ENCODE results near the gene POLA2. TPM values are rescaled to one million over a fixed set of nuclear protein-coding genes. Genes with fewer than 3 reads are reported as not detected.

Gene POLA2
- total RNA-seq, 1 experiment from 2014 or later = 25.3 TPM

- BruUV-seq (replicated peaks) = no TSS peak
Measured at GRCh38 chr11:65310215-65310614, 48.5 kb downstream of the POLA2 start.

GRCh38 chr11:65310736-65311135 is 49.0 kb downstream of the POLA2 start:
- Mint-ChIP-seq H3K4me1 (ENCODE audit: low read depth, unreplicated experiment) (peaks cover 26% of the 10 kb centered on the region), H3K4me3 (ENCODE audit: unreplicated experiment) (no peak overlapping the region), H3K27ac (ENCODE audit: unreplicated experiment) (no peak overlapping the region), H3K36me3 (ENCODE audit: insufficient read depth, unreplicated experiment) (peaks cover 29% of the 10 kb centered on the region), H3K27me3 (ENCODE audit: insufficient read depth, unreplicated experiment) (no peaks in the 10 kb centered on the region), H3K9me3 (ENCODE audit: unreplicated experiment) (no peaks in the 10 kb centered on the region)
- ChIA-PET POLR2A (interaction anchor here (0.6 kb wide), 1 partner anchor 278 kb away, joined by 3 read pairs; no protein-coding TSS in a partner anchor), CTCF (interaction anchor here (0.6 to 1.3 kb wide), 4 partner anchors 34 to 105 kb away, joined by 3 to 15 read pairs (median 3); no protein-coding TSS in a partner anchor)
- intact Hi-C loops (cut with micrococcal nuclease; ENCODE audit: unreplicated experiment) = no loop called here
- H3K9me3 ChIP-seq = no peaks in the 10 kb centered on the region
- H3K4me3 ChIP-seq (ENCODE audit: low read depth, low read length) = no peak overlapping the region
- H3K36me3 ChIP-seq (ENCODE audit: control insufficient read depth, insufficient read depth, low read length) = no peaks in the 10 kb centered on the region
- H3K4me1 ChIP-seq = peaks cover 38% of the 10 kb centered on the region
- H3K27me3 ChIP-seq (replicated peaks; ENCODE audit: control insufficient read depth, insufficient read depth, low read length) = no peaks in the 10 kb centered on the region
- no TSS peak for BruUV-seq (replicated peaks)
- DNase-seq = no peak
- TF ChIP-seq, protein P1, sequence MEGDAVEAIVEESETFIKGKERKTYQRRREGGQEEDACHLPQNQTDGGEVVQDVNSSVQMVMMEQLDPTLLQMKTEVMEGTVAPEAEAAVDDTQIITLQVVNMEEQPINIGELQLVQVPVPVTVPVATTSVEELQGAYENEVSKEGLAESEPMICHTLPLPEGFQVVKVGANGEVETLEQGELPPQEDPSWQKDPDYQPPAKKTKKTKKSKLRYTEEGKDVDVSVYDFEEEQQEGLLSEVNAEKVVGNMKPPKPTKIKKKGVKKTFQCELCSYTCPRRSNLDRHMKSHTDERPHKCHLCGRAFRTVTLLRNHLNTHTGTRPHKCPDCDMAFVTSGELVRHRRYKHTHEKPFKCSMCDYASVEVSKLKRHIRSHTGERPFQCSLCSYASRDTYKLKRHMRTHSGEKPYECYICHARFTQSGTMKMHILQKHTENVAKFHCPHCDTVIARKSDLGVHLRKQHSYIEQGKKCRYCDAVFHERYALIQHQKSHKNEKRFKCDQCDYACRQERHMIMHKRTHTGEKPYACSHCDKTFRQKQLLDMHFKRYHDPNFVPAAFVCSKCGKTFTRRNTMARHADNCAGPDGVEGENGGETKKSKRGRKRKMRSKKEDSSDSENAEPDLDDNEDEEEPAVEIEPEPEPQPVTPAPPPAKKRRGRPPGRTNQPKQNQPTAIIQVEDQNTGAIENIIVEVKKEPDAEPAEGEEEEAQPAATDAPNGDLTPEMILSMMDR (IDR thresholded peaks at IDR 0.05; ENCODE audit: insufficient read depth in 1 of 2, low read depth in 1 of 2, low read length in 1 of 2, severe bottlenecking in 1 of 2, unreplicated experiment in 1 of 2) = no peak

More at GRCh38 chr11:65310215-65310614, 48.5 kb downstream of the POLA2 start:
- no peak overlapping the region for H3K27ac Mint-ChIP-seq (ENCODE audit: unreplicated experiment)
- DNase-seq = no peak
- Histone ChIP-seq H3K9me3 (no peaks in the 10 kb centered on the region), H3K36me3 (ENCODE audit: control insufficient read depth, insufficient read depth, low read length) (no peaks in the 10 kb centered on the region), H3K4me3 (ENCODE audit: low read depth, low read length) (no peak overlapping the region), H3K4me1 (peaks cover 41% of the 10 kb centered on the region), H3K27me3 (replicated peaks; ENCODE audit: control insufficient read depth, insufficient read depth, low read length) (no peaks in the 10 kb centered on the region)
- POLR2A ChIA-PET = no interaction called here
- intact Hi-C loops (cut with micrococcal nuclease; ENCODE audit: unreplicated experiment) = no loop called here
- H3K9me3 Mint-ChIP-seq (ENCODE audit: unreplicated experiment) = no peaks in the 10 kb centered on the region
- CTCF ChIA-PET = interaction anchor here (0.6 to 1.3 kb wide), 3 partner anchors 35 to 106 kb away, joined by 3 to 15 read pairs (median 3); no protein-coding TSS in a partner anchor
- TF ChIP-seq, protein P1 (IDR thresholded peaks at IDR 0.05; ENCODE audit: insufficient read depth in 1 of 2, low read depth in 1 of 2, low read length in 1 of 2, severe bottlenecking in 1 of 2, unreplicated experiment in 1 of 2) = no peak
- no peaks in the 10 kb centered on the region for H3K27me3 Mint-ChIP-seq (ENCODE audit: insufficient read depth, unreplicated experiment)
- H3K36me3 Mint-ChIP-seq (ENCODE audit: insufficient read depth, unreplicated experiment) = peaks cover 24% of the 10 kb centered on the region
- peaks cover 26% of the 10 kb centered on the region for H3K4me1 Mint-ChIP-seq (ENCODE audit: low read depth, unreplicated experiment)
- H3K4me3 Mint-ChIP-seq (ENCODE audit: unreplicated experiment) = no peak overlapping the region

GRCh38 chr11:65311170-65311678 is 49.5 kb downstream of the POLA2 start:
- Histone ChIP-seq H3K4me1 (peaks cover 41% of the 10 kb centered on the region), H3K36me3 (ENCODE audit: control insufficient read depth, insufficient read depth, low read length) (no peaks in the 10 kb centered on the region), H3K9me3 (no peaks in the 10 kb centered on the region), H3K27me3 (replicated peaks; ENCODE audit: control insufficient read depth, insufficient read depth, low read length) (no peaks in the 10 kb centered on the region), H3K4me3 (ENCODE audit: low read depth, low read length) (no peak overlapping the region)
- TF ChIP-seq, protein P1 (IDR thresholded peaks at IDR 0.05; ENCODE audit: insufficient read depth in 1 of 2, low read depth in 1 of 2, low read length in 1 of 2, severe bottlenecking in 1 of 2, unreplicated experiment in 1 of 2) = no peak
- DNase-seq = no peak
- Mint-ChIP-seq H3K36me3 (ENCODE audit: insufficient read depth, unreplicated experiment) (peaks cover 34% of the 10 kb centered on the region), H3K4me3 (ENCODE audit: unreplicated experiment) (no peak overlapping the region), H3K4me1 (ENCODE audit: low read depth, unreplicated experiment) (peaks cover 31% of the 10 kb centered on the region), H3K27ac (ENCODE audit: unreplicated experiment) (no peak overlapping the region), H3K27me3 (ENCODE audit: insufficient read depth, unreplicated experiment) (no peaks in the 10 kb centered on the region), H3K9me3 (ENCODE audit: unreplicated experiment) (no peaks in the 10 kb centered on the region)
- POLR2A ChIA-PET = interaction anchor here (0.6 kb wide), 1 partner anchor 279 kb away, joined by 3 read pairs; no protein-coding TSS in a partner anchor
- no TSS peak for BruUV-seq (replicated peaks)
- CTCF ChIA-PET = interaction anchor here (0.6 to 1.3 kb wide), 4 partner anchors 23 to 105 kb away, joined by 3 to 15 read pairs (median 3); no protein-coding TSS in a partner anchor
- intact Hi-C loops (cut with micrococcal nuclease; ENCODE audit: unreplicated experiment) = no loop called here
